GM19239 (cell line): Measurements from ENCODE around the gene RTBDN.

Experiments
- DNase-seq: peaks from one replicate; pipeline ENCODE4 v3.0.0; 2011; ENCODE audit warnings: low spot score; ENCODE audit not compliant: insufficient read length
- FAIRE-seq: peaks from 2 replicates; lab custom pipeline; 2011; peaks lifted over from hg19 to GRCh38; lab: Jason Lieb, UNC

The RTBDN gene

GRCh38 chr19:12783849-12784393 lies 50.5 kb downstream of the RTBDN start:
- FAIRE-seq, result no peak
- DNase-seq, result no peak

GRCh38 chr19:12783291-12783848 lies 51.0 kb downstream of the RTBDN start:
- FAIRE-seq (no peak), DNase-seq (no peak)

DNA sequence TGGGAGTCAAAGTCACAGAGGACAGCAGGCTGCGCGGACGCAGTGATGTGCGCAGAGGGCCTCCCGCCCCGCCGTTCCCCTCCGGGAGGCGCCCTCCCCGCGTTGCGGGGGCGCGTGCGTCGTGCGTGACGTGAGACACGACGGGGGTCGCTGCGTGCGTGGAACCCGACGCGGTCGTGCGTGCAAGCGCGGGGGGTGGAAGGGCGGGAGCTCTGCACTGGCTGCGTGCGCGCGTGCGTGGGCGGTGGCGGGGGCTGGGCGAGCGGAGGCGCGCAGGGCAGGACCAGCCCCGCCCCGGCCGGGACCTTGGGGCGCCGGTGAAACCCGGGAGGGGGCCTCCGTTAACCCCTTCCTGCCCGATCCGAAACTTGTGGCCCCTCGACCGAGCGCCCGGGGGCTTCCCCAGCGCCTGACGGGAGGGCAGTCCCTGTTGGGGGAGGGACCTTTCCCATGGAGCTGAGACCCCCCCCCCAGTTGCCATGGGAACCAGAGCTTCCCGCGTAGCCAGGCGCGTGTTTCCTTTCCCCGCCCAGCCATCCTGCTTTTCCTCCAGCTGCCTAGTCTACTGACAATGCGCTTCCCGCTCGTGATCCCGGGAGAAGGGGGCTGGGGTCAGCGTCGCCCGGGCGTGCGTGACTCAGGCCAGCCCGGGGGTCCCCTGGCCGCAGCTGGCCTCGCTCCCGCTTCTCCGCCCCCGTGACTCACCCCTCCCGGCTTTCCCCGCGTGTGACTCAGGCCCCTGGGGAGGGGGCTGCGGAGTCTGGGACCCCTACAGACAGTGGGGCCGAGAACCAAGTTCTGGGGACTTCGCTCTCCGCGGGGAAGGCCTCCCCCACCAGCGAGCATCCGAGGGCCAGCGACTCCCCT lies 51.7 kb downstream of the RTBDN start:
- no peak for FAIRE-seq

DNA sequence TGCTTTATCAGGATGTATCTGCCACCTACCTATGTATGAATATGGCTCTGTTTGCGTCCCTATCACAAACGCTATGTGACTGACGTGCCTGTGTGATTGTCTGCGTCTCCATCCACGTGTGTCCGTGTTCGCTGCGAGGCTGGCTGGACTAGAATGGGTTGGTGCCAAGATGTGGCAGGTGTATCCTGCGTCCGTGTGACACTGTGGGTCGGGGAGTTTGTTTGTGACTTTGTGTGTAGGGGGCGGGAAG lies 52.3 kb downstream of the RTBDN start:
- DNase-seq, result no peak
- peak; percentile 21 for FAIRE-seq

More for the DNA sequence above, 51.7 kb downstream of the RTBDN start:
- no peak for DNase-seq

DNA sequence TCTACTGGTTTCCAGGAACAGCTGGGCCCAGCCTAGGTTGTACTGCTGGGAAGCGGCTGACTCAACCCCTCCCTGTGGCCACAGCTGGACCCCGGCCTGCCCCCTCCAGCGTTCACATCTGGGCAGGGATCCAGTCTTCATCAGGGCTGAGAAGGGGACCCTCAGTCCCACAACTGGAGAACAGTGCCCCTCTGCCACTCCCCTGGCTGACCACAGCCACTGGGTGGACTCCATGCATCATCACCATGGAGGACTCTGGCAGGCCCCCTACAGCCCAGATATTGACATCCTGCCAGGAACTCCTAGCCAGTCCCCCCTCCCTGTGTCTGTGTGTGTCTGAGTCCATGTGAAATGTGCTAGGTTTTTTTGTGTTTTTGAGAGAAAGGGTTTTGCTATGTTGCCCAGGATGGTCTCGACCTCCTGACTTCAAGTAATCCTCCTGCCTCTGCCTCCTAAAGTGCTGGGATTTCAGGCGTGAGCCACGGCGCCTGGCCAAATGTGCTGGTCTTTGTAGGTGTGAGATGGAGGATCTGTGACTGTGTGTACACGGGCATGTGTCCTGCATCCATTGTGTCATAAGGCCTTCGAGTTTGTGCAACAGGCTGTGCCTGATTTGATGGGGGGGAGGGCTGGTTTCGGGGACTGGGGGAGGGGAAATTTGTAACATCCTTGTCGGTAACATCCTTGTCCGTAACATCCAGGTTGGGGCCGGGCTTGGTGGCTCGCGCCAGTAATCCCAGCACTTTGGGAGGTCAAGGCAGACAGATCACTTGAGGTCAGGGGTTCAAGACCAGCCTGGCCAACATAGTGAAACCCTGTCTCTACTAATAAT lies 55.0 kb downstream of the RTBDN start:
- no peak for DNase-seq
- peak; percentile 64 for FAIRE-seq

GRCh38 chr19:12778905-12779161 lies 55.5 kb downstream of the RTBDN start:
- no peak for DNase-seq
- no peak for FAIRE-seq

- DNase-seq, result no peak
- FAIRE-seq, result peak; percentile 64
Observed at GRCh38 chr19:12778017-12778904, 56.1 kb downstream of the RTBDN start.

GRCh38 chr19:12777217-12778016 lies 57.0 kb downstream of the RTBDN start:
- FAIRE-seq (peak; percentile 66), DNase-seq (peak; percentile 76)
